IMR-90 (cell line): ENCODE data around the gene SIX2.

Experiments
- BHLHE40 ChIP-seq: fragments of 150-350 bp; IDR thresholded peaks from 2 replicates; pipeline ENCODE4 v1.6.1; 2016; ENCODE audit warnings: mild to moderate bottlenecking, low read depth, low read length
- CEBPB ChIP-seq: IDR thresholded peaks from 2 replicates; pipeline ENCODE4 v1.6.1; 2012; ENCODE audit warnings: low read depth, low read length, improper control_type of control experiment
- CHD1 ChIP-seq: IDR thresholded peaks from 2 replicates; pipeline ENCODE4 v1.6.1; 2012; ENCODE audit warnings: low read depth, low read length, improper control_type of control experiment
- FOS ChIP-seq: fragments of 150-350 bp; IDR thresholded peaks from 2 replicates; pipeline ENCODE4 v1.6.1; 2016; ENCODE audit warnings: low read depth, low read length
- MAFK ChIP-seq: IDR thresholded peaks from 2 replicates; pipeline ENCODE4 v1.6.1; 2012; ENCODE audit warnings: low read depth, low read length, improper control_type of control experiment
- MXI1 ChIP-seq: IDR thresholded peaks from 2 replicates; pipeline ENCODE4 v1.6.1; 2012; ENCODE audit warnings: low read depth, mild to moderate bottlenecking, low read length, moderate library complexity, borderline replicate concordance
- POLR2A ChIP-seq: IDR thresholded peaks from 2 replicates; pipeline ENCODE4 v1.6.1; 2012; ENCODE audit warnings: mild to moderate bottlenecking, low read depth, low read length
- RAD21 ChIP-seq: IDR thresholded peaks from 2 replicates; pipeline ENCODE4 v1.6.1; 2012; ENCODE audit warnings: low read length, improper control_type of control experiment
- RCOR1 ChIP-seq: IDR thresholded peaks from 2 replicates; pipeline ENCODE4 v1.6.1; 2012; ENCODE audit warnings: mild to moderate bottlenecking, low read length, improper control_type of control experiment; ENCODE audit not compliant: insufficient replicate concordance
- SMC3 ChIP-seq: fragments of 150-350 bp; IDR thresholded peaks from 2 replicates; pipeline ENCODE4 v1.6.1; 2016; ENCODE audit warnings: low read depth, mild to moderate bottlenecking, antibody characterized with exemption, low read length, moderate library complexity
- TF ChIP-seq, protein P1 (sequence below): conservative IDR thresholded peaks from 2 replicates; pipeline ENCODE4 v1.5.1; 2012; ENCODE audit warnings: mild to moderate bottlenecking, low read depth, low read length, improper control_type of control experiment
- TF ChIP-seq, protein P2 (sequence below): fragments of 150-350 bp; IDR thresholded peaks from 2 replicates; pipeline ENCODE4 v1.6.1; 2017; ENCODE audit warnings: mild to moderate bottlenecking, antibody characterized with exemption, low read length, low read depth

DNA sequence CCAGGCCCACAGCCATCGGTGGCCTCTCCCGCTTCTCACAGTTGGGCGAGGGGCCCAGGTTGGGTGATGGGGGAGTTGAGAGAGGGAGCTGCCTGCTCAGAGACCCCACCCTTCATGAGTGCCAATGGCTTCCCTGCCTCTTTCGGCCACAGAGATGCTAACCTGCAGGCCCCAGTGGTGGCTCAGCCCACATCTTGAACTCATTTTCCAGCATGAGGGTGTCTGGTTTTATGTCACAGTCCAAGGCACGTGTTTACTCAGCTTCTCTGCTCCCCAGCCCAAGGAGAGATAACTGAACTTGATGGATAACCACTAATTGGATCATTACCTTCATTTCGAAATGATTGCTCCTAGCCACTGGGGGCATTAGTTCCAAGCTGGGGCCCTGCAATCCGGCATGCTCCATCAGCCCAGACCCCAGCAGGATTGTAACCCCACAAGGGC is 45.9 kb upstream of the SIX2 start:
- TF ChIP-seq, protein P1, sequence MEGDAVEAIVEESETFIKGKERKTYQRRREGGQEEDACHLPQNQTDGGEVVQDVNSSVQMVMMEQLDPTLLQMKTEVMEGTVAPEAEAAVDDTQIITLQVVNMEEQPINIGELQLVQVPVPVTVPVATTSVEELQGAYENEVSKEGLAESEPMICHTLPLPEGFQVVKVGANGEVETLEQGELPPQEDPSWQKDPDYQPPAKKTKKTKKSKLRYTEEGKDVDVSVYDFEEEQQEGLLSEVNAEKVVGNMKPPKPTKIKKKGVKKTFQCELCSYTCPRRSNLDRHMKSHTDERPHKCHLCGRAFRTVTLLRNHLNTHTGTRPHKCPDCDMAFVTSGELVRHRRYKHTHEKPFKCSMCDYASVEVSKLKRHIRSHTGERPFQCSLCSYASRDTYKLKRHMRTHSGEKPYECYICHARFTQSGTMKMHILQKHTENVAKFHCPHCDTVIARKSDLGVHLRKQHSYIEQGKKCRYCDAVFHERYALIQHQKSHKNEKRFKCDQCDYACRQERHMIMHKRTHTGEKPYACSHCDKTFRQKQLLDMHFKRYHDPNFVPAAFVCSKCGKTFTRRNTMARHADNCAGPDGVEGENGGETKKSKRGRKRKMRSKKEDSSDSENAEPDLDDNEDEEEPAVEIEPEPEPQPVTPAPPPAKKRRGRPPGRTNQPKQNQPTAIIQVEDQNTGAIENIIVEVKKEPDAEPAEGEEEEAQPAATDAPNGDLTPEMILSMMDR, result no peak
- TF ChIP-seq SMC3, result no peak
- no peak for TF ChIP-seq BHLHE40
- no peak for TF ChIP-seq POLR2A
- no peak for TF ChIP-seq MAFK
- no peak for TF ChIP-seq FOS
- no peak for TF ChIP-seq CEBPB
- TF ChIP-seq, protein P2, sequence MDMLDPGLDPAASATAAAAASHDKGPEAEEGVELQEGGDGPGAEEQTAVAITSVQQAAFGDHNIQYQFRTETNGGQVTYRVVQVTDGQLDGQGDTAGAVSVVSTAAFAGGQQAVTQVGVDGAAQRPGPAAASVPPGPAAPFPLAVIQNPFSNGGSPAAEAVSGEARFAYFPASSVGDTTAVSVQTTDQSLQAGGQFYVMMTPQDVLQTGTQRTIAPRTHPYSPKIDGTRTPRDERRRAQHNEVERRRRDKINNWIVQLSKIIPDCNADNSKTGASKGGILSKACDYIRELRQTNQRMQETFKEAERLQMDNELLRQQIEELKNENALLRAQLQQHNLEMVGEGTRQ, result no peak
- no peak for TF ChIP-seq RAD21
- TF ChIP-seq CHD1, result no peak
- TF ChIP-seq MXI1, result no peak
- TF ChIP-seq RCOR1, result no peak
